SK-N-MC (cell line): Measurements from ENCODE around the gene WDR48.

Experiments
- EZH2 ChIP-seq: fragments of 200-600 bp; sonication (generic); IDR thresholded peaks from one replicate; pipeline ENCODE4 v1.6.1; 2017; ENCODE audit warnings: antibody characterized with exemption
- POLR2AphosphoS5 ChIP-seq: IDR thresholded peaks from 2 replicates; pipeline ENCODE4 v1.6.1; 2012; ENCODE audit warnings: mild to moderate bottlenecking, low read depth, low read length, borderline replicate concordance

- TF ChIP-seq POLR2AphosphoS5 = no peak
- no peak for TF ChIP-seq EZH2
Observed at GRCh38 chr3:39125841-39126500, 74.2 kb downstream of the WDR48 start.
